OCI-LY3 (cell line): Measurements from ENCODE around the gene STX5.
"Not testable (repeated sequence)": the region's sequence is repeated elsewhere in the genome, so short reads cannot be mapped to it uniquely, and the experiment has no call there.

Source experiments
- EZH2phosphoT487 ChIP-seq: fragments of 200-600 bp; shearing (Covaris generic); IDR thresholded peaks from 2 replicates; pipeline ENCODE4 v1.6.1; 2018; ENCODE audit warnings: antibody characterized with exemption, mixed run types, low read depth
- TF ChIP-seq, protein P1 (sequence below): fragments of 200-600, 300-600 bp; sonication (generic); IDR thresholded peaks from 2 replicates; pipeline ENCODE4 v1.5.1; 2014; ENCODE audit warnings: antibody characterized with exemption, low read length, low read depth

DNA sequence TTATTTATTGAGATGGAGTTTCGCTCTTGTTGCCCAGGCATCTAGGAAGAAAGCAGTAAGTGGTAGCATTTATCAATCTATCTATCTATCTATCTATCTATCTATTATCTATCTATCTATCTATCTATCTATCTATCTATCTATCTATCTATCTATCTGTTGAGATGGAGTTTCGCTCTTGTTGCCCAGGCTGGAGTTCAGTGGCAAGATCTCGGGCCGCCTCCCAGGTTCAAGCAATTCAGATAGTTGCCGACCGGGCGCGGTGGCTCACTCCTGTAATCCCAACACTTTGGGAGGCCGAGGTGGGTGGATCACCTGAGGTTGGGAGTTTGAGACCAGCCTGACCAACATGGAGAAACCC, 71.0 kb downstream of the STX5 start:
- TF ChIP-seq, protein P1, sequence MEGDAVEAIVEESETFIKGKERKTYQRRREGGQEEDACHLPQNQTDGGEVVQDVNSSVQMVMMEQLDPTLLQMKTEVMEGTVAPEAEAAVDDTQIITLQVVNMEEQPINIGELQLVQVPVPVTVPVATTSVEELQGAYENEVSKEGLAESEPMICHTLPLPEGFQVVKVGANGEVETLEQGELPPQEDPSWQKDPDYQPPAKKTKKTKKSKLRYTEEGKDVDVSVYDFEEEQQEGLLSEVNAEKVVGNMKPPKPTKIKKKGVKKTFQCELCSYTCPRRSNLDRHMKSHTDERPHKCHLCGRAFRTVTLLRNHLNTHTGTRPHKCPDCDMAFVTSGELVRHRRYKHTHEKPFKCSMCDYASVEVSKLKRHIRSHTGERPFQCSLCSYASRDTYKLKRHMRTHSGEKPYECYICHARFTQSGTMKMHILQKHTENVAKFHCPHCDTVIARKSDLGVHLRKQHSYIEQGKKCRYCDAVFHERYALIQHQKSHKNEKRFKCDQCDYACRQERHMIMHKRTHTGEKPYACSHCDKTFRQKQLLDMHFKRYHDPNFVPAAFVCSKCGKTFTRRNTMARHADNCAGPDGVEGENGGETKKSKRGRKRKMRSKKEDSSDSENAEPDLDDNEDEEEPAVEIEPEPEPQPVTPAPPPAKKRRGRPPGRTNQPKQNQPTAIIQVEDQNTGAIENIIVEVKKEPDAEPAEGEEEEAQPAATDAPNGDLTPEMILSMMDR = not testable (repeated sequence)
- TF ChIP-seq EZH2phosphoT487 = not testable (repeated sequence)
